GM19099 (cell line): Measurements from ENCODE around the gene RNF168.

Experiments
- POLR2A ChIP-seq: IDR thresholded peaks from 3 replicates; pipeline ENCODE4 v1.6.1; 2011; ENCODE audit warnings: low read depth; ENCODE audit not compliant: insufficient read length; ENCODE audit errors: extremely low read depth

Gene RNF168

GRCh38 chr3:196503196-196504076 is at the start of gene RNF168:
Gene RNF168, minus strand, starts transcription at chr3:196503768. Its CDS starts 595 bp downstream, at chr3:196503173.
- peak; percentile 96 for TF ChIP-seq POLR2A

GRCh38 chr3:196552253-196552652 is 48.7 kb upstream of the RNF168 start:
- TF ChIP-seq POLR2A, result no peak

- TF ChIP-seq POLR2A, result no peak
Observed at GRCh38 chr3:196547067-196547466, 43.5 kb upstream of the RNF168 start.

- TF ChIP-seq POLR2A, result no peak
Observed at GRCh38 chr3:196546537-196546936, 43.0 kb upstream of the RNF168 start.

GRCh38 chr3:196544491-196544992 is 41.0 kb upstream of the RNF168 start:
- no peak for TF ChIP-seq POLR2A

GRCh38 chr3:196541684-196542445 is 38.3 kb upstream of the RNF168 start:
- no peak for TF ChIP-seq POLR2A

- TF ChIP-seq POLR2A, result no peak
Observed at GRCh38 chr3:196537319-196537984, 33.9 kb upstream of the RNF168 start.

GRCh38 chr3:196533260-196533681 is 29.7 kb upstream of the RNF168 start:
- TF ChIP-seq POLR2A, result no peak

GRCh38 chr3:196531418-196531817 is 27.9 kb upstream of the RNF168 start:
- TF ChIP-seq POLR2A, result no peak

GRCh38 chr3:196528639-196529233 is 25.2 kb upstream of the RNF168 start:
- TF ChIP-seq POLR2A, result peak; percentile 81

- TF ChIP-seq POLR2A, result no peak
Observed at GRCh38 chr3:196525141-196525540, 21.6 kb upstream of the RNF168 start.

GRCh38 chr3:196524527-196524926 is 21.0 kb upstream of the RNF168 start:
- no peak for TF ChIP-seq POLR2A

- no peak for TF ChIP-seq POLR2A
Observed at GRCh38 chr3:196523841-196524240, 20.3 kb upstream of the RNF168 start.

- no peak for TF ChIP-seq POLR2A
Observed at GRCh38 chr3:196519718-196520082, 16.1 kb upstream of the RNF168 start.
